K562 (cell line): ENCODE results near the gene RNU5D-1. TPM values are rescaled to one million over a fixed set of nuclear protein-coding genes. Genes with fewer than 3 reads are reported as not detected.

ENCODE experiments used
- GABPA ChIP-seq: fragments of 200-800 bp; sonication (Bioruptor generic); conservative IDR thresholded peaks from 2 replicates; pipeline ENCODE4 v1.6.1; 2016; ENCODE audit warnings: low read depth, missing genetic modification characterization, missing compliant biosample characterization
- GTF2A2 ChIP-seq: IDR thresholded peaks from 2 replicates; pipeline ENCODE4 v1.6.1; 2016; ENCODE audit warnings: mild to moderate bottlenecking, missing genetic modification characterization, missing compliant biosample characterization
- NR3C1 ChIP-seq: sonication (generic); formaldehyde crosslinking; IDR thresholded peaks from 2 replicates; pipeline ENCODE4 v1.8.1; 2022; ENCODE audit warnings: missing genetic modification reagents
- PML ChIP-seq: IDR thresholded peaks from 2 replicates; pipeline ENCODE4 v1.6.1; 2012; ENCODE audit warnings: low read length, inconsistent platforms
- SRF ChIP-seq, 2 experiments: fragments of 250-450, 450-650 bp in 1 of 2; sonication (Bioruptor Pico) in 1 of 2; sonication (generic) in 1 of 2; formaldehyde crosslinking; IDR thresholded peaks; 2 replicates each; pipeline versions ENCODE4 v1.5.0 to v1.5.1; 2020 to 2022; ENCODE audit warnings: mild to moderate bottlenecking in 1 of 2, missing genetic modification reagents in 1 of 2
- ZBTB1 ChIP-seq: sonication (generic); formaldehyde crosslinking; IDR thresholded peaks from 2 replicates; pipeline ENCODE4 v1.8.1; 2023; ENCODE audit warnings: missing genetic modification reagents, low read depth, mild to moderate bottlenecking, borderline replicate concordance
- ZBTB7A ChIP-seq: IDR thresholded peaks from 2 replicates; pipeline ENCODE4 v1.6.1; 2011; ENCODE audit warnings: low read depth, mild to moderate bottlenecking, low read length, moderate library complexity, borderline replicate concordance; ENCODE audit not compliant: control insufficient read depth
- ZNF77 ChIP-seq: fragments of 250-450 bp; sonication (Bioruptor Pico); IDR thresholded peaks from 2 replicates; pipeline ENCODE4 v1.5.0; 2020
- ZNF79 ChIP-seq: fragments of 250-450 bp; sonication (Bioruptor Pico); IDR thresholded peaks from 2 replicates; pipeline ENCODE4 v1.4.0; 2020; ENCODE audit warnings: low read depth, mild to moderate bottlenecking, moderate library complexity
- polyA plus RNA-seq, 8 experiments: library from polyadenylated mRNA; depleted of rRNA in 4 of 8; stranded (reverse) in 5 of 8; unstranded in 3 of 8; fragments of >200 nt; fragmentation: Nextera tagmentation in 2 of 8; fragmentation: Illumina TruSeq in 1 of 8; extraction: Ambion mirVana in 2 of 8; extraction: Trizol in 1 of 8; gene quantifications; 2 replicates each; pipeline versions ENCODE4 v1.2.1 to v1.2.3, GENCODE V29; 2011 to 2014; ENCODE audit warnings: inconsistent platforms in 1 of 8, missing spikeins in 1 of 8
- total RNA-seq, 7 experiments: library from RNA; depleted of rRNA in 6 of 7; stranded (reverse); fragments of >200 nt in 6 of 7; fragmentation: Illumina TruSeq in 2 of 7; extraction: Trizol in 2 of 7; gene quantifications; 2 replicates each; pipeline versions ENCODE4 v1.2.1 to v1.2.3, GENCODE V29; 2011 to 2021; ENCODE audit warnings: low replicate concordance in 1 of 7
- TF ChIP-seq, protein P1 (sequence below): fragments of 450-650 bp; IDR thresholded peaks from 2 replicates; pipeline ENCODE4 v1.6.1; 2017; ENCODE audit warnings: antibody characterized with exemption, mild to moderate bottlenecking
- TF ChIP-seq, protein P2 (sequence below): fragments of 250-450 bp; sonication (Bioruptor Pico); IDR thresholded peaks from 2 replicates; pipeline ENCODE4 v1.4.0; 2020; ENCODE audit warnings: mild to moderate bottlenecking, moderate library complexity, borderline replicate concordance
- TF ChIP-seq, protein P3 (sequence below): IDR thresholded peaks from 3 replicates; pipeline ENCODE4 v1.6.1; 2011; ENCODE audit warnings: borderline replicate concordance, mild to moderate bottlenecking; ENCODE audit not compliant: insufficient read length, insufficient read depth
- TF ChIP-seq, protein P4 (sequence below): IDR thresholded peaks from 2 replicates; pipeline ENCODE4 v1.6.1; 2016; ENCODE audit warnings: missing genetic modification characterization, missing compliant biosample characterization
- TF ChIP-seq, protein P5 (sequence below): fragments of 450-650 bp; IDR thresholded peaks from 2 replicates; pipeline ENCODE4 v1.7.0; 2016; ENCODE audit warnings: borderline replicate concordance

The RNU5D-1 gene
- total and polyA plus RNA-seq, 9 of the 15 experiments (the other 6 are each of a cell fraction or from before 2014, with no cell fraction given), result under 0.01 TPM; not detected in 8

DNA sequence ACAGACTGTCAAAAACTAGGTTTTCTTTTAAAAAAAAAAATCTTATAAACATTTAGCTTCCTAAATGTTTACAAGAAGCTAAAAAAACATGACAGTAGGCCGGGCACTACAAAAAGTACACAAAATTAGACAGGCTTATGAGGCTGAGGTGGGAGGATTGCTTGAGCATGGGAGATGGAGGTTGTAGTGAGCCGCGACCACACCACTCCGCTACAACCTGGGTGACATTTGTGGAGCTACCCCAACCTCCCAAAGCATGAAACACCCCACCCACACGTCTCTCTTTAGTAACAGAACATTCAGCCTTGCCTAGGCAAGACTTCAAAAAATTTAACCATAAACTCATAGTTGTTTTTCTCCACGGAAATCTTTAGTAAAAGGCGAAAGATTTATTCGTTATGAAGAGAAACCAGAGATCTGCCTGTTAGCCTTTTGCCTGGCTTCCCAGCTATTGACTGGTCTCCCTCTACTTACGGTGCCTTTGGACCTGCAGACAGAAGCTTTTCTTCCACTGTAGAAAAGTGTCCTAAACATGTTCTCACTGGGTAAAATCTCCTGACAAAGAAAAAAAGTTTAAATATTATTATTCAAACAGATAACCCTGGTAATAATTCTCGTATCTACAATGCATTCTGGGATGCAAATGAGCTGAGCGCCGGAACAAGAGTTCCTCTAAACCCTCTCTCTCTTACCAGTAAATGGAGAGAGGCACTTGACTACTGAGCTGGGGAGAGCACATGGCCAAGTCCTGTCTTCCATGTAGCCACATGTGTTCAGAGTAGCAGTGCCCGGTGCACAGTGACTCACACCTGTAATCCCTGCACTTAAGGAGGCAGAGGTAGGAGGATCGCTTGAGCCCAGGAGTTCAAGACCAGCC, 9.2 kb downstream of the RNU5D-1 start (continued):
- TF ChIP-seq, protein P1, sequence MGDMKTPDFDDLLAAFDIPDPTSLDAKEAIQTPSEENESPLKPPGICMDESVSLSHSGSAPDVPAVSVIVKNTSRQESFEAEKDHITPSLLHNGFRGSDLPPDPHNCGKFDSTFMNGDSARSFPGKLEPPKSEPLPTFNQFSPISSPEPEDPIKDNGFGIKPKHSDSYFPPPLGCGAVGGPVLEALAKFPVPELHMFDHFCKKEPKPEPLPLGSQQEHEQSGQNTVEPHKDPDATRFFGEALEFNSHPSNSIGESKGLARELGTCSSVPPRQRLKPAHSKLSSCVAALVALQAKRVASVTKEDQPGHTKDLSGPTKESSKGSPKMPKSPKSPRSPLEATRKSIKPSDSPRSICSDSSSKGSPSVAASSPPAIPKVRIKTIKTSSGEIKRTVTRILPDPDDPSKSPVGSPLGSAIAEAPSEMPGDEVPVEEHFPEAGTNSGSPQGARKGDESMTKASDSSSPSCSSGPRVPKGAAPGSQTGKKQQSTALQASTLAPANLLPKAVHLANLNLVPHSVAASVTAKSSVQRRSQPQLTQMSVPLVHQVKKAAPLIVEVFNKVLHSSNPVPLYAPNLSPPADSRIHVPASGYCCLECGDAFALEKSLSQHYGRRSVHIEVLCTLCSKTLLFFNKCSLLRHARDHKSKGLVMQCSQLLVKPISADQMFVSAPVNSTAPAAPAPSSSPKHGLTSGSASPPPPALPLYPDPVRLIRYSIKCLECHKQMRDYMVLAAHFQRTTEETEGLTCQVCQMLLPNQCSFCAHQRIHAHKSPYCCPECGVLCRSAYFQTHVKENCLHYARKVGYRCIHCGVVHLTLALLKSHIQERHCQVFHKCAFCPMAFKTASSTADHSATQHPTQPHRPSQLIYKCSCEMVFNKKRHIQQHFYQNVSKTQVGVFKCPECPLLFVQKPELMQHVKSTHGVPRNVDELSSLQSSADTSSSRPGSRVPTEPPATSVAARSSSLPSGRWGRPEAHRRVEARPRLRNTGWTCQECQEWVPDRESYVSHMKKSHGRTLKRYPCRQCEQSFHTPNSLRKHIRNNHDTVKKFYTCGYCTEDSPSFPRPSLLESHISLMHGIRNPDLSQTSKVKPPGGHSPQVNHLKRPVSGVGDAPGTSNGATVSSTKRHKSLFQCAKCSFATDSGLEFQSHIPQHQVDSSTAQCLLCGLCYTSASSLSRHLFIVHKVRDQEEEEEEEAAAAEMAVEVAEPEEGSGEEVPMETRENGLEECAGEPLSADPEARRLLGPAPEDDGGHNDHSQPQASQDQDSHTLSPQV, result peak; percentile 99
- TF ChIP-seq, protein P2, sequence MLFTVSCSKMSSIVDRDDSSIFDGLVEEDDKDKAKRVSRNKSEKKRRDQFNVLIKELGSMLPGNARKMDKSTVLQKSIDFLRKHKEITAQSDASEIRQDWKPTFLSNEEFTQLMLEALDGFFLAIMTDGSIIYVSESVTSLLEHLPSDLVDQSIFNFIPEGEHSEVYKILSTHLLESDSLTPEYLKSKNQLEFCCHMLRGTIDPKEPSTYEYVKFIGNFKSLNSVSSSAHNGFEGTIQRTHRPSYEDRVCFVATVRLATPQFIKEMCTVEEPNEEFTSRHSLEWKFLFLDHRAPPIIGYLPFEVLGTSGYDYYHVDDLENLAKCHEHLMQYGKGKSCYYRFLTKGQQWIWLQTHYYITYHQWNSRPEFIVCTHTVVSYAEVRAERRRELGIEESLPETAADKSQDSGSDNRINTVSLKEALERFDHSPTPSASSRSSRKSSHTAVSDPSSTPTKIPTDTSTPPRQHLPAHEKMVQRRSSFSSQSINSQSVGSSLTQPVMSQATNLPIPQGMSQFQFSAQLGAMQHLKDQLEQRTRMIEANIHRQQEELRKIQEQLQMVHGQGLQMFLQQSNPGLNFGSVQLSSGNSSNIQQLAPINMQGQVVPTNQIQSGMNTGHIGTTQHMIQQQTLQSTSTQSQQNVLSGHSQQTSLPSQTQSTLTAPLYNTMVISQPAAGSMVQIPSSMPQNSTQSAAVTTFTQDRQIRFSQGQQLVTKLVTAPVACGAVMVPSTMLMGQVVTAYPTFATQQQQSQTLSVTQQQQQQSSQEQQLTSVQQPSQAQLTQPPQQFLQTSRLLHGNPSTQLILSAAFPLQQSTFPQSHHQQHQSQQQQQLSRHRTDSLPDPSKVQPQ (CRISPR knock-in tag), result no peak
- TF ChIP-seq GABPA (tag) (peak; percentile 78), GTF2A2 (peak; percentile 100), ZNF79 (CRISPR knock-in tag) (no peak), ZNF77 (CRISPR knock-in tag) (peak; percentile 99), NR3C1 (CRISPR knock-in tag) (peak; percentile 87), PML (peak; percentile 100), ZBTB1 (peak; percentile 93), ZBTB7A (peak; percentile 52; the same call in 1 of the 2 replicates), SRF (CRISPR knock-in tag; IDR thresholded peaks at IDR 0.05) (peak; percentile 81 to 95; a peak in 3 of 4 replicates)
- TF ChIP-seq, protein P3, sequence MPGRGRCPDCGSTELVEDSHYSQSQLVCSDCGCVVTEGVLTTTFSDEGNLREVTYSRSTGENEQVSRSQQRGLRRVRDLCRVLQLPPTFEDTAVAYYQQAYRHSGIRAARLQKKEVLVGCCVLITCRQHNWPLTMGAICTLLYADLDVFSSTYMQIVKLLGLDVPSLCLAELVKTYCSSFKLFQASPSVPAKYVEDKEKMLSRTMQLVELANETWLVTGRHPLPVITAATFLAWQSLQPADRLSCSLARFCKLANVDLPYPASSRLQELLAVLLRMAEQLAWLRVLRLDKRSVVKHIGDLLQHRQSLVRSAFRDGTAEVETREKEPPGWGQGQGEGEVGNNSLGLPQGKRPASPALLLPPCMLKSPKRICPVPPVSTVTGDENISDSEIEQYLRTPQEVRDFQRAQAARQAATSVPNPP, result peak; percentile 67
- TF ChIP-seq, protein P4, sequence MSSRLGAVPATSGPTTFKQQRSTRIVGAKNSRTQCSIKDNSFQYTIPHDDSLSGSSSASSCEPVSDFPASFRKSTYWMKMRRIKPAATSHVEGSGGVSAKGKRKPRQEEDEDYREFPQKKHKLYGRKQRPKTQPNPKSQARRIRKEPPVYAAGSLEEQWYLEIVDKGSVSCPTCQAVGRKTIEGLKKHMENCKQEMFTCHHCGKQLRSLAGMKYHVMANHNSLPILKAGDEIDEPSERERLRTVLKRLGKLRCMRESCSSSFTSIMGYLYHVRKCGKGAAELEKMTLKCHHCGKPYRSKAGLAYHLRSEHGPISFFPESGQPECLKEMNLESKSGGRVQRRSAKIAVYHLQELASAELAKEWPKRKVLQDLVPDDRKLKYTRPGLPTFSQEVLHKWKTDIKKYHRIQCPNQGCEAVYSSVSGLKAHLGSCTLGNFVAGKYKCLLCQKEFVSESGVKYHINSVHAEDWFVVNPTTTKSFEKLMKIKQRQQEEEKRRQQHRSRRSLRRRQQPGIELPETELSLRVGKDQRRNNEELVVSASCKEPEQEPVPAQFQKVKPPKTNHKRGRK, result no peak
- TF ChIP-seq, protein P5, sequence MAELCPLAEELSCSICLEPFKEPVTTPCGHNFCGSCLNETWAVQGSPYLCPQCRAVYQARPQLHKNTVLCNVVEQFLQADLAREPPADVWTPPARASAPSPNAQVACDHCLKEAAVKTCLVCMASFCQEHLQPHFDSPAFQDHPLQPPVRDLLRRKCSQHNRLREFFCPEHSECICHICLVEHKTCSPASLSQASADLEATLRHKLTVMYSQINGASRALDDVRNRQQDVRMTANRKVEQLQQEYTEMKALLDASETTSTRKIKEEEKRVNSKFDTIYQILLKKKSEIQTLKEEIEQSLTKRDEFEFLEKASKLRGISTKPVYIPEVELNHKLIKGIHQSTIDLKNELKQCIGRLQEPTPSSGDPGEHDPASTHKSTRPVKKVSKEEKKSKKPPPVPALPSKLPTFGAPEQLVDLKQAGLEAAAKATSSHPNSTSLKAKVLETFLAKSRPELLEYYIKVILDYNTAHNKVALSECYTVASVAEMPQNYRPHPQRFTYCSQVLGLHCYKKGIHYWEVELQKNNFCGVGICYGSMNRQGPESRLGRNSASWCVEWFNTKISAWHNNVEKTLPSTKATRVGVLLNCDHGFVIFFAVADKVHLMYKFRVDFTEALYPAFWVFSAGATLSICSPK, result no peak
